Prostate gland (tissue), 2 donors: ENCODE results near the gene GCNA.

Experiments used
- POLR2A ChIP-seq: fragments of 450-650 bp; IDR thresholded peaks from one replicate; pipeline ENCODE4 v1.6.1; 2016; ENCODE audit warnings: antibody characterized with exemption, mild to moderate bottlenecking
- TF ChIP-seq, protein P1 (sequence below), 4 experiments: fragments of 200-600 bp in 2 of 4; fragments of 450-650 bp in 2 of 4; sonication (generic) in 2 of 4; IDR thresholded peaks; 1 replicate in 3 of 4; 2 replicates in 1 of 4; pipeline ENCODE4 v1.5.1; 2016 to 2019; ENCODE audit warnings: antibody characterized with exemption in 4 of 4, mild to moderate bottlenecking in 2 of 4, moderate library complexity in 2 of 4

DNA sequence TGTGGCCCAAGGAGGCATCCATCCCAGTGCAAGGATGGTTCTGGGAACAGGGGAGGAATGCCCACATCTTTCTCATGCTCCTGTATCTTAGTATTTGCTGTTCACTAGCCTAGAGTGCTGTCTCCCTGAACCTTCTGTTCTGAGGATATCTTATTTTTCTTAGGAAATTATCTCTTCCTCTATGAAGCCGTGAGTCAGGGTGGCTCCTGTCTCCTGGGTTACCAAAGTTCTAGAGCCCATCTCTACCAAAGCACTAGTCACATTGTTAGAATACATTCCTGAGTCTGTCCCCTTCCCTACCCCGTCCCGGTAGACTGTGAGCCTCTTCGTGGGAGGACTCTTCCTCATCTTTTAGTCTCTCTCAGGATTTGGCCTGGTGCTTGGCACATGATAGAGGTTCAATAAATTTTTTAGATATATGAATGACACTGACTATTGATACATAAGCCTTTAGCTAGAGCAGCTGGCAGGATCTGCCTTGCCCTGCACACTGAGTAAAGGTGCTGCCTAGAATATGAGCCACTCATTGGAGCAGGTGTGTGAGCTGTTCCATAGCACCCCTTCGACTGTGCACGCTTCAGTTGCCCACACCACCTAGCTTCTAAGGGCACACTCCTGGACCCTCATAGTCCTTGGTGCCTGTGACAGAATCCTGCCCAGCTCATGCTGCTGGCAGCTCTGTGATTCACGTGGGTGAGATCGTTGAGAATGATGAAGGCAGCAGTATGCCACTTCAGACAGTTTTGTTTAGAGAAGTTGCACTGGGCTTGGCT is 26.7 kb downstream of the GCNA start:
- TF ChIP-seq POLR2A = no peak
- TF ChIP-seq, protein P1, sequence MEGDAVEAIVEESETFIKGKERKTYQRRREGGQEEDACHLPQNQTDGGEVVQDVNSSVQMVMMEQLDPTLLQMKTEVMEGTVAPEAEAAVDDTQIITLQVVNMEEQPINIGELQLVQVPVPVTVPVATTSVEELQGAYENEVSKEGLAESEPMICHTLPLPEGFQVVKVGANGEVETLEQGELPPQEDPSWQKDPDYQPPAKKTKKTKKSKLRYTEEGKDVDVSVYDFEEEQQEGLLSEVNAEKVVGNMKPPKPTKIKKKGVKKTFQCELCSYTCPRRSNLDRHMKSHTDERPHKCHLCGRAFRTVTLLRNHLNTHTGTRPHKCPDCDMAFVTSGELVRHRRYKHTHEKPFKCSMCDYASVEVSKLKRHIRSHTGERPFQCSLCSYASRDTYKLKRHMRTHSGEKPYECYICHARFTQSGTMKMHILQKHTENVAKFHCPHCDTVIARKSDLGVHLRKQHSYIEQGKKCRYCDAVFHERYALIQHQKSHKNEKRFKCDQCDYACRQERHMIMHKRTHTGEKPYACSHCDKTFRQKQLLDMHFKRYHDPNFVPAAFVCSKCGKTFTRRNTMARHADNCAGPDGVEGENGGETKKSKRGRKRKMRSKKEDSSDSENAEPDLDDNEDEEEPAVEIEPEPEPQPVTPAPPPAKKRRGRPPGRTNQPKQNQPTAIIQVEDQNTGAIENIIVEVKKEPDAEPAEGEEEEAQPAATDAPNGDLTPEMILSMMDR (IDR thresholded peaks at IDR 0.05) = no peak
